Subcutaneous adipose tissue (tissue), 4 donors: ENCODE data around the gene LARGE1. TPM values are rescaled to one million over a fixed set of nuclear protein-coding genes. Genes with fewer than 3 reads are reported as not detected.

Experiments used
- total RNA-seq, 4 donors: library from RNA; depleted of rRNA; stranded (reverse); fragments of >200 nt; gene quantifications; one replicate each; pipeline ENCODE4 v1.1.0, GENCODE V29; 2016
- TF ChIP-seq, protein P1 (sequence below): fragments of 450-650 bp; IDR thresholded peaks from one replicate; pipeline ENCODE4 v1.5.1; 2016; ENCODE audit warnings: low read depth, mild to moderate bottlenecking, control low read depth, antibody characterized with exemption, moderate library complexity

The LARGE1 gene
- total RNA-seq, 4 donors from 2014 or later, result 19.4 to 28.8 (median 22.1) TPM

DNA sequence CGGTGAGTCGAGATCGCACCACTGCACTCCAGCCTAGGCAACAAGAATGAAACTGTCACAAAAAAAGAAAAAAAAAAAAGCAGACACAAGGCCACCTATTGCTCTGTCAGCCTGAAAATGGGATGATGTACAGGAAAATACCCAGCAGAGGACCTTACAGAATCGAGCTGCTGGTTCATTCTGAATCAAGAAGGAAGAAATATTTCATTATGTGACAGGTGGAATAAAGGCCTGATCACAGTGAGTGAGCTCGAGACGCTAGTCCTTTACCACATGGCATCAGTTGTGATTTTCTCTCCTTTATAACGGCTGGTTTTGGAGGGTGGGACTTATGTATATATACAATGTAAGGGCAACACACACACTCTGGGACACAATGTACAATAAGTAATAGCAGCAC lies 340.0 kb downstream of the LARGE1 start:
- TF ChIP-seq, protein P1, sequence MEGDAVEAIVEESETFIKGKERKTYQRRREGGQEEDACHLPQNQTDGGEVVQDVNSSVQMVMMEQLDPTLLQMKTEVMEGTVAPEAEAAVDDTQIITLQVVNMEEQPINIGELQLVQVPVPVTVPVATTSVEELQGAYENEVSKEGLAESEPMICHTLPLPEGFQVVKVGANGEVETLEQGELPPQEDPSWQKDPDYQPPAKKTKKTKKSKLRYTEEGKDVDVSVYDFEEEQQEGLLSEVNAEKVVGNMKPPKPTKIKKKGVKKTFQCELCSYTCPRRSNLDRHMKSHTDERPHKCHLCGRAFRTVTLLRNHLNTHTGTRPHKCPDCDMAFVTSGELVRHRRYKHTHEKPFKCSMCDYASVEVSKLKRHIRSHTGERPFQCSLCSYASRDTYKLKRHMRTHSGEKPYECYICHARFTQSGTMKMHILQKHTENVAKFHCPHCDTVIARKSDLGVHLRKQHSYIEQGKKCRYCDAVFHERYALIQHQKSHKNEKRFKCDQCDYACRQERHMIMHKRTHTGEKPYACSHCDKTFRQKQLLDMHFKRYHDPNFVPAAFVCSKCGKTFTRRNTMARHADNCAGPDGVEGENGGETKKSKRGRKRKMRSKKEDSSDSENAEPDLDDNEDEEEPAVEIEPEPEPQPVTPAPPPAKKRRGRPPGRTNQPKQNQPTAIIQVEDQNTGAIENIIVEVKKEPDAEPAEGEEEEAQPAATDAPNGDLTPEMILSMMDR, result no peak

GRCh38 chr22:33579448-33580093 lies 340.7 kb downstream of the LARGE1 start:
- TF ChIP-seq, protein P1, result no peak

GRCh38 chr22:33578752-33579151 lies 341.5 kb downstream of the LARGE1 start:
- TF ChIP-seq, protein P1, result no peak

DNA sequence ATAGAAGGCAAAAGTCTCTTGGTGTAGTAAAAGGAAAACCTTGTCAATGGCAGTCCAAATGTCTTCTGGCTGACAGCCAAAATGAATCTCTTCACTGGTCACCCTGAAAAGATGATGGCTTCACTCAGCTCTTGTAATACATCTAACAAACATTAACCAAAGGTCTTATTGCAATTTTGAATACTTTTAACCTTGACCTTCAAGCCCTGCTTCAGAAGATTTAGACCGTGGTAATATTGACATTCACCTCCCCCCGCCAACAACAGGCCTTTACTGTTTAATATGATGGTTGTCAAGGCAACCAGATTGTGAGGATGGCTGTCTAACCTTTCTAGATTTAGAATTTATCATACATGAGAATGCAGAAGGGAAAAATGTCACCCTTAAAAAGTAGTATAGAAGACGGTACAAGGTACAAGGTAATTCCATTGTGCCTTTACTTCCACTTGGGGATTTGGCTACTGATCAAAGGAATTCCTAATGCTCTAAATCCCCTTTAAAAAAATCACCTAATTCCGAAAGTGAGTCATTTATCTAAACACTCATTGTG lies 342.3 kb downstream of the LARGE1 start:
- TF ChIP-seq, protein P1, result no peak

DNA sequence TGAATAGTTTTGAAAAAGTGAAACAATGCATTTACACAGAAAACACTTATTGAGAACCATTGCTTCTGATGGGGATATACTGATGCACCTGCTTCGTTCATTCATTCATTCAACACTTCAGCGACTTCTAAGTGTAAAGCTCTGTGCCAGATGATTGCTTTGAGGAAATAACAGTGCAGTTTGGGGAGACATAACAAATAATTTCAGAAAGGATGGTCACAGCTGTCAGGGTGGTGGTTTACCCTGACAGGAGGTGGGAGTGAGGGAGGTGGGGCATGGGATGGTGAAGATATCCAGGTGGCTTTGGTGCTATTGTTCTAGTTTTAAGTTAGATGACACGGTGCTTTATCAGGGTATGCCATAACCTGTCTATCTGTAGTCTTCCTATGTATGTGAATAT lies 344.1 kb downstream of the LARGE1 start:
- TF ChIP-seq, protein P1, result no peak

DNA sequence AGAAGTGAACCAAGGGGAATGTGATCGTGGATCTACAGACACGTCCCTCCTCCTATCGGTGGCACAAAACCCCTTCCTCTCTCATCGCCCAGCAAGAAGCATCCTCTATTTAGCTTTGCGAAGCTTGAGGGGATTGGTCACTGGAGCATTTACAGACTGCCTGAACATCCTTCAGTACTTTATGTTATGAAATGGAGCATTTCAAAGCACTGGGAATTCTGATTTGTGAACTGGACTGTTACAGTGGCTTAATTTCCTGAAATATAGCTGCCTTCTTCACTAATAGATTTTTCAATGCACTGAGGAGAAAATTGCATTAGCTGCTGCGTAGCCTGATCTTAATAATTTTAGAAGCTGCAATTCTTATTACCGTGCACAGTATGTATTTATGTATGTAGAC lies 344.5 kb downstream of the LARGE1 start:
- TF ChIP-seq, protein P1, result no peak

GRCh38 chr22:33575041-33575440 lies 345.2 kb downstream of the LARGE1 start:
- TF ChIP-seq, protein P1, result no peak
